GM18858 (cell line): ENCODE results near the gene ZNF860.

Source experiments
- ATAC-seq: cut with Tn5 transposase; IDR thresholded peaks from one replicate; pipeline ENCODE4 v1.9.1; 2021; ENCODE audit not compliant: unreplicated experiment

Gene ZNF860

DNA sequence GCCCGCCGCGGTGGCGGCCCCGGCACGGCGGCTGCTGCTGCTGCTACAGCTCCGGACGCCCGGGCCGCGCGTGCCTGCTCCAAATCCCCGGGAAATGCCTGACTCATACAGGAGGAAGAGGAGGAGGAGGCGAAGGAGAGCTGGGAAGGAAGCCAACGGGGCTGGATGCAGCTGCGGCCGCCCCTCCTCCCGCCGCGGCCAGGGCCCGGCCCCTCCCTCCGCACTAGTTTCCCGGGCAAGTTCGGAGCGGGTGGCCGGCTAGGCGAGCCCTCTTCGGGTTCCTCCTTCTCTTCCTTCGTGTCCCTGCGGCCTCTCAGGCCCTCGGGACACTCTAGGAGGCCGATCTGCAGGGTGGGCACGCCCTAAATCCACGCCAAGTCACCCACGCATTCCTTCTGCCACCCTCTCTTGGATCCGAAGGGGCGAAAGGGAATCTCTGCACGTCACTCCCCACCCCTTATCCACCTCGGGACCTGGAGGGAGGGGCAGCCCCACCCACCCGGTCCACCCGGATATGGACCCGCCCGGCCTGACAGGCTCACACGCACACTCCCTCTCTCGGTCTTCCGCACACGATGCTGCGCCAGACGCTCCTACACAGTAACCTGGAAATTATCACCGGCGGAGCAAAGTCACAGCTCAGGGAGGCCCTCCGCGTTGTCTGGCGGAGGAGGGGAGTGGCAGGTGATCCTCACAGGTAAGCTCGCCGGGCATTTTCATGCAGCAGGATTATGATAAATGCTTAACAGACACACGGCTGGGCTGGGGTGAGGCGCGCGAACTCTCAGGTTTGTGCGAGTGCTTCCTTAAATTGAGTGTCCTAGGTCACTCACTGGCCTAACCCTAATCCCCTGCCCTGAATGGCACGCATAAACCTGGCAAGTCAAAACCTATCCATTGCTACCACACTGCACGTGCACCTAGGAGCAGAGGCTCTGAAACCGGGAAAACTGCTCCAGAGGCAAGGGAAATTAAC, at the start of gene ZNF860, which contains the start of gene OSBPL10:
TSS of gene ZNF860 (plus strand) at position 545 of the 976 bp plus-strand sequence. CDS start 7,330 bp downstream, outside the sequence.
TSS of gene OSBPL10 (minus strand) at position 57 of the 976 bp plus-strand sequence. CDS start 83 bp downstream, outside the sequence.
- no peak for ATAC-seq

DNA sequence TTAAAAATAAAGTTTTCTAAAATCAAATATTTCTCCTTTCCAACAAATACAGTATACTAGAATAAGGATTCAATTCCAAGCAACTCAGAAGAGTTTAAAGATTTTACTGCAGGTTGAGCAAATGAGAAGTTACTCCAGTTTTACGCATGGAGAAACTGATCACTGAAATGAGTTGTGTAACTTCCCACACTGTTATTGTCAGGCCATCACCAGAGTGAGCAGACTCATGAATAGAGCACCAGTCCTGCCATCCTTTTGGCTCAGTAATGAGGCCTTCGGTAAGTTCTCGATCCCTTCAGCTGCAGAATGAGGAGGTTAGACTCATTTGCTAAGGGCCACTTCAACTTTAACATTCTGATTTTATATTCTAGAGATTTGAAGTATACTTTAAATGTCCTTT, 48.6 kb upstream of the ZNF860 start:
- ATAC-seq: no peak

DNA sequence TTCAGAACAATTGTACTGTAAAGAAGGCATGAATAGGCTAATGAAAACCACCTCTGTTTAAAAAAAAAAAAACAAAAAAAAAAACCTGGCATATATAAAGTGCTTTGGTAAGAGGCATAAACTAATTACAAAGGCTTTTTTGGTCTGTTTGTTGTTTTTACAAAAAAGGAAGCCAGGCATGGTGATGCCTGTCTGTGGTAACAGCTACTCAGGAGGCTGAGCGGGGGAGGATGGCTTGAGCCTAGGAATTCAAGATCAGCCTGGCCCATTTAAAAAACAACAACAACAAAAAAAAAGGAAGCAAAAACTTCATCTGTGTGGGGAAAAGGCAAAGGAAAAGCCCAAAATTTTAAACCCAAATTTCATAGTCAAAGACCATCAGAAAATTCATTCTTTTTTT, 47.5 kb upstream of the ZNF860 start:
- no peak for ATAC-seq

DNA sequence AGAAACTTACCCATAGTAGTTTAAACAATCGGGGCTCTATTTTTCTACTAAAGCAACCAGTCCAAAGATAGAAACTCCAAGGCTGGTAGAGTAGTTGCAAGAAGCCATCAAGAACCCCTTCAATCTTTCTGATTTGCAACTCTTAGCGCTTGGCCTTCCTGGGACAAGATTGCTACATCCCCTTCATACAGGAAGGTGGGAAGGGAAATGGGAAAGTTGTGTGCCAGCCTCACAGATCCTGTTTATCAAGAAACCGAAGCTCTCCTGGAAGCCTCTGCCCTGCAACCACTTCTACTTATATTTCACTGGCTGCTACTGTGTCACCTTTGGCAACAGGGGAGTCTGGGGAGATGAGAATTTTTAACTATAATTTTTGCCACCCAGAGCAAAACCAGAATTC, 46.7 kb upstream of the ZNF860 start:
- no peak for ATAC-seq

GRCh38 chr3:31936420-31937060, 45.0 kb upstream of the ZNF860 start:
- no peak for ATAC-seq

DNA sequence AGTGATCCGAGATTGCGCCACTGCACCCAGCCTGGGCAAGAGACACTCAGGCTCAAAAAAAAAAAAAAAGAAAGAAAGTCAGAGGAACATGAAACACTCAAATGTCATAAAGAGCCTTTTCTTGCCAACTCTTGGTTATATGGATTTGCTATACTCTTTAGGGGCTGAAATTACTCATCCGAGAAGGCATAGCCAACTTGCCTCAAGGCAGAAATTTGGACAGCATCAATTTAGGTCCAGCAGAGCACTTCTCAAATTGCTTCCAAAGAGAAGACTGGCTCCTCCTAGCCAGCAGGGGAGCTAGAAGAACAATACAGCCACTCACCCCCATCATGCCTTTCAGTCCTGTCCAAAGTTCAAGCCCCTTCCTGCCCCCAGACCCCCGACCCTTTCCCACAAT, 44.3 kb upstream of the ZNF860 start:
- ATAC-seq: no peak

GRCh38 chr3:31942446-31942845, 39.1 kb upstream of the ZNF860 start:
- no peak for ATAC-seq

GRCh38 chr3:31943041-31943440, 38.5 kb upstream of the ZNF860 start:
- ATAC-seq: no peak

- no peak for ATAC-seq
Measured at GRCh38 chr3:31945738-31946052, 35.9 kb upstream of the ZNF860 start.

DNA sequence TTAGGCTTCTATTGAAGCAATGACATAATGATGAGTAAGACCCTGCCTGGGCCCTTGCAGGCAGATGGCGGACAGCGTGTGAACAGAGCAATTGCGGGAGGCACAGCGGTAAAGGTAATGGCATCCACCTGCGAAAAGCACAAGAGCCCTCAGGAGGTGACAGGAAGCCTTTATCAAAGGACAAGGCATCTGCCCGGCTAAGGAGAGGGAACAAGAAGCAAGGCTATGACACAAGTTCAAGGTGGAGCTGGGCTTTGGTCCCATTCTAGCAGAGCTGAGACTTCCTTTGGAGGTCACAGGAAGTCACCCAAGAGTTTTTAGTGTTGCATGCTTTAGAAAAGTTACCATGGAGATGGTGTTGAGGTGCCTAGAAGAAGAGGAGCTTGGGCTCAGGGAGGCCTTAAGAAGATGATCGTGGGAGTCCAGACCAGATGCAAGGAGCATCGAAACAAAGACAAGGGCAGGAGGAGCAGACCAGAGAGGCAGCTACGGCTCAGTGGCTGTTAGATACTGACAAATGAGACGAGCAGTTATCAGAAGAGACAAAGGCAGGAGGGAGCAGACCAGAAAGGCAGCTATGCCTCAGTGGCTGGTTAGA, 35.0 kb upstream of the ZNF860 start:
- no peak for ATAC-seq

GRCh38 chr3:31947162-31947561, 34.4 kb upstream of the ZNF860 start:
- ATAC-seq: no peak

- ATAC-seq: no peak
Measured at GRCh38 chr3:31947671-31948091, 33.9 kb upstream of the ZNF860 start.

DNA sequence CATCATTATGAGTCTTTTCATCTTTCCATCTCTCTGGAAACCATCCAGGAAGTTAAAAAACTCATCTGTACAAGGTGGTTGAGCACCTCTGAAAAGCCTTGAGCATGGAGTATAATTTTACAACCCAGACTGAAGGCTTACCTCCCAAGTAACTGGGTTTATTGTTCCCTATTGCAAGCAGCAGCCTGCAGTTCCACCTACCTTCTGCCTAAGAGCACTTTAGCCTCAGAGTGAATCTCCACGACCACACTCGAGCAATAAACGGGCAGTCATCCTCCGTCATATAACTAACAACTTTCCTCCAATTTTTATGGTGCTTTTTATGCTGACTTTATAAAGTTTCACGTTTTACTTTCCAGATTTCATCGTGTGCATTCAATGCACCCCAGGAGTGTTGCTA, 33.3 kb upstream of the ZNF860 start:
- no peak for ATAC-seq

DNA sequence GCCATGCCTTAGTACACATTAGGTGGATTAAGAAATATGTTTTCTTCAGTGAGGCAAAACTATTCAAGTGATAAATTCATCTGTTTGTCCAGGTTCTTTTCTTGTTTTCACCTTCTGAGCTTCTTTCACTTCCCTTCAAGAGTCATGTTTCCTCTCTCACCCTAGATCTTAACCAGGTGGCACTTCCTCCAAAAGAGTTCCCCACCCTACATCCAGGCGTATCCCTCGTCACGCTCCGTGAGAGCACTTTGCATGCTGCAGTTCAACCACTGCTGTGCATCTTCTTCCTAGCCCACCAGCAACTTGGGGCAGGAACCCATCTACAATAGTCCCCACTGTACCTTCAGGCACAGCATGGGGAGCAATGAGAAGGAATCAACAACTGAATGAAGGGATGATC, 29.3 kb upstream of the ZNF860 start:
- peak; percentile 86 for ATAC-seq

- no peak for ATAC-seq
Measured at GRCh38 chr3:31953091-31953490, 28.5 kb upstream of the ZNF860 start.

GRCh38 chr3:31953636-31954035, 27.9 kb upstream of the ZNF860 start:
- ATAC-seq: no peak

DNA sequence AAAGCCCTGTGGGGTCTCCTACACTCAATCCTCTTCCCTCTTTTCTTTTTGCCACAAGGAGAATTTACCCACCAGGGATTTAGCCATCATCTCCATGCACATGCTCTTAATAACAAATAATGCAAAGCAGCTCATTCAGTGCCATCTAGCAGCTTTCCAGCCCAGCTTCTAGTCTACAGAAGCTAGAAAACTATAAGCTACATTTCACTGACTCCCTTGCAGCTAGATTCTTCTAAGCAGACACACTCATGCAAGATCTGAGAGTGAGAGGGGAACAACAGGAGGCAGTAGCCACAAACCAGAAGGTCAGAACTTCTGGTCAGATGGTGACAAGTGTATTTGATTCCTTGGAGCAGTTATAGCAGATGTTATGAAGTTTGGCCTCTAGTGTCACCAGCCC, 26.0 kb upstream of the ZNF860 start:
- ATAC-seq: no peak

GRCh38 chr3:31957106-31957505, 24.4 kb upstream of the ZNF860 start:
- no peak for ATAC-seq

GRCh38 chr3:31958701-31959152, 22.8 kb upstream of the ZNF860 start:
- no peak for ATAC-seq

DNA sequence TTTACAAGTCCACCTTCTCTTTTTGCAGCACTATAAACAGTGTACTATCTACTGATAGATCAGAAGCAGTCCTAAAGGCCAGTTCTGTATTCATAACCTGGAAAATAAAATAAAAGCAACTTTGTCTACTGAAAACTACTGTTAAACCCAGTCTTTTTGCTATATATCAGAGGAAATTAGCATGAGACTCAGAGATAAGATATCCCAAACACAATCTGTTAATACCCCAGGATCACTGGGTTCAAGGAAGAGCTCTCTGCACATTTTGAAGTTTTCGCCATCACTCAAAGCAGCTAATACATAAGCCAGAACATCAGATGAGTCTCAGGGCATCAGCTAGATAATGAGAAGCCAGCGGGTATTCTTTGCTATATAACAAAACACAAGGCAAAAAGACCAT, 22.3 kb upstream of the ZNF860 start:
- no peak for ATAC-seq

- ATAC-seq: no peak
Measured at GRCh38 chr3:31959951-31960792, 21.4 kb upstream of the ZNF860 start.
